ENCODE data around the gene DENND5A. TPM values are rescaled to one million over a fixed set of nuclear protein-coding genes. Genes with fewer than 3 reads are reported as not detected.

Gene DENND5A
- total and polyA plus RNA-seq, 9 of the 15 experiments (the other 6 are each of a cell fraction or from before 2014, with no cell fraction given): 11.7 to 130 (median 46.3) TPM

- BruUV-seq (replicated peaks): no TSS peak
- FAIRE-seq (no peak), ATAC-seq (no peak), DNase-seq (ENCODE audit: extremely low read depth in 1 of 4, low spot score in 3 of 4) (no peak)
- Histone ChIP-seq H2AFZ (ENCODE audit: low read depth, low read length) (no peak overlapping the region), H3K27me3 (ENCODE audit: control insufficient read depth in 2 of 2, insufficient read depth in 2 of 2, low read length in 2 of 2) (no peaks in the 10 kb centered on the region), H3K4me1 (replicated peaks in 1 of 2; ENCODE audit: control insufficient read depth in 2 of 2, insufficient read depth in 2 of 2, low read length in 2 of 2) (no peaks in the 10 kb centered on the region), H3K4me2 (ENCODE audit: insufficient read depth, low read length) (no peak overlapping the region), H3K36me3 (ENCODE audit: control insufficient read depth, insufficient read depth, low read length) (peaks cover 30% of the 10 kb centered on the region; the same call in 2 of the 3 replicates), H4K20me1 (replicated peaks; ENCODE audit: control insufficient read depth, insufficient read depth, low read length) (no peaks in the 10 kb centered on the region), H3K9me3 (replicated peaks; ENCODE audit: control insufficient read depth, insufficient read depth, low read depth, low read length) (peaks cover 6% of the 10 kb centered on the region; the same call in 1 of the 2 replicates), H3K27ac (ENCODE audit: extremely low read depth, low read depth, low read length) (no peak overlapping the region), H3K4me3 (no peak overlapping the region), H3K79me2 (ENCODE audit: control insufficient read depth, insufficient read depth, low read length) (0 out of 3 replicates have a peak, but pooled peaks cover 3% of the 10 kb centered on the region), H3K9ac (ENCODE audit: insufficient read depth in 1 of 2, low read depth in 2 of 2, low read length in 2 of 2) (no peak overlapping the region), H3K9me1 (ENCODE audit: control insufficient read depth, insufficient read depth, low read length) (no peaks in the 10 kb centered on the region)
- TF ChIP-seq RBM22 (IDR thresholded peaks at IDR 0.05; ENCODE audit: low read depth, low read length, poor library complexity, severe bottlenecking) (no peak), PML (IDR thresholded peaks at IDR 0.05; ENCODE audit: low read length) (no peak), ELK3 (CRISPR knock-in tag; IDR thresholded peaks at IDR 0.05) (no peak), ZNF76 (CRISPR knock-in tag; IDR thresholded peaks at IDR 0.05; ENCODE audit: borderline replicate concordance) (no peak), ELK1 (CRISPR knock-in tag; IDR thresholded peaks at IDR 0.05) (no peak), MAX (CRISPR knock-in tag; IDR thresholded peaks at IDR 0.05) (no peak), EHMT2 (IDR thresholded peaks at IDR 0.05) (no peak), ARNT (IDR thresholded peaks at IDR 0.05) (no peak), PCBP1 (IDR thresholded peaks at IDR 0.05; ENCODE audit: low read depth, low read length, poor library complexity, severe bottlenecking) (no peak), CC2D1A (IDR thresholded peaks at IDR 0.05) (no peak), ESRRA (IDR thresholded peaks at IDR 0.05; ENCODE audit: borderline replicate concordance, low read depth) (no peak)
- ChIA-PET POLR2A (interaction anchor here (1.3 kb wide), 2 partner anchors 11 to 19 kb away, joined by 3 read pairs; no protein-coding TSS in a partner anchor), CTCF (ENCODE audit: low intra/inter-chr PET ratio) (no interaction called here)
- WGBS (ENCODE audit: insufficient coverage, low coverage, missing lambda C conversion rate): 93% methylated on average over 3 of the region's 3 CpGs
- in situ Hi-C loops (cut with MboI): no loop called here
- intact Hi-C loops (cut with micrococcal nuclease): no loop called here
Observed at GRCh38 chr11:9193316-9193715, 71.8 kb downstream of the DENND5A start.
